T1000 (cell line): ENCODE measurements around the gene ARHGAP32.

Experiments
- DNase-seq: peaks from one replicate; lab custom pipeline; 2025; ENCODE audit warnings: mixed read lengths; lab: John Stamatoyannopoulos, UW

Gene ARHGAP32

GRCh38 chr11:129192150-129192549, at the start of gene ARHGAP32:
ARHGAP32 (minus strand) TSS chr11:129192325; CDS start chr11:129192198, 127 bp downstream.
- no peak for DNase-seq

GRCh38 chr11:129239207-129239606, 47.1 kb upstream of the ARHGAP32 start:
- DNase-seq = no peak

GRCh38 chr11:129237880-129238638, 45.9 kb upstream of the ARHGAP32 start:
- DNase-seq = no peak

GRCh38 chr11:129237456-129237855, 45.3 kb upstream of the ARHGAP32 start:
- no peak for DNase-seq

- no peak for DNase-seq
Observed at GRCh38 chr11:129236850-129237249, 44.7 kb upstream of the ARHGAP32 start.

- DNase-seq = no peak
Observed at GRCh38 chr11:129234978-129235377, 42.9 kb upstream of the ARHGAP32 start.

GRCh38 chr11:129230006-129230405, 37.9 kb upstream of the ARHGAP32 start:
- DNase-seq = no peak

- no peak for DNase-seq
Observed at GRCh38 chr11:129226207-129226798, 34.2 kb upstream of the ARHGAP32 start.

GRCh38 chr11:129225190-129225589, 33.1 kb upstream of the ARHGAP32 start:
- DNase-seq = no peak

GRCh38 chr11:129224538-129224937, 32.4 kb upstream of the ARHGAP32 start:
- DNase-seq = no peak

GRCh38 chr11:129223701-129224149, 31.6 kb upstream of the ARHGAP32 start:
- DNase-seq = no peak

GRCh38 chr11:129223260-129223659, 31.1 kb upstream of the ARHGAP32 start:
- DNase-seq = no peak

- DNase-seq = no peak
Observed at GRCh38 chr11:129222158-129222557, 30.0 kb upstream of the ARHGAP32 start.

- DNase-seq = no peak
Observed at GRCh38 chr11:129215506-129216245, 23.6 kb upstream of the ARHGAP32 start.

- DNase-seq = no peak
Observed at GRCh38 chr11:129214710-129215295, 22.7 kb upstream of the ARHGAP32 start.

GRCh38 chr11:129213261-129213660, 21.1 kb upstream of the ARHGAP32 start:
- DNase-seq = no peak

- no peak for DNase-seq
Observed at GRCh38 chr11:129211397-129211796, 19.3 kb upstream of the ARHGAP32 start.

GRCh38 chr11:129210831-129211181, 18.7 kb upstream of the ARHGAP32 start:
- DNase-seq = no peak

- no peak for DNase-seq
Observed at GRCh38 chr11:129209891-129210830, 18.0 kb upstream of the ARHGAP32 start.

- DNase-seq = no peak
Observed at GRCh38 chr11:129208863-129209262, 16.7 kb upstream of the ARHGAP32 start.

GRCh38 chr11:129204150-129204838, 12.2 kb upstream of the ARHGAP32 start:
- no peak for DNase-seq
